Upper lobe of left lung (tissue), 4 donors: ENCODE measurements around the gene AP2A2.

ENCODE experiments used
- EP300 ChIP-seq, 4 donors: sonication (generic); formaldehyde crosslinking; IDR thresholded peaks; one replicate each; pipeline ENCODE4 v1.5.1; 2017; ENCODE audit warnings: antibody characterized with exemption in 4 of 4, control low read depth in 2 of 4
- TF ChIP-seq, protein P1 (sequence below), 6 experiments: fragments of 450-650 bp in 4 of 6; fragments of 200-600 bp in 2 of 6; sonication (generic) in 2 of 6; IDR thresholded peaks; one replicate each; pipeline ENCODE4 v1.5.1; 2016 to 2019; ENCODE audit warnings: antibody characterized with exemption in 6 of 6

DNA sequence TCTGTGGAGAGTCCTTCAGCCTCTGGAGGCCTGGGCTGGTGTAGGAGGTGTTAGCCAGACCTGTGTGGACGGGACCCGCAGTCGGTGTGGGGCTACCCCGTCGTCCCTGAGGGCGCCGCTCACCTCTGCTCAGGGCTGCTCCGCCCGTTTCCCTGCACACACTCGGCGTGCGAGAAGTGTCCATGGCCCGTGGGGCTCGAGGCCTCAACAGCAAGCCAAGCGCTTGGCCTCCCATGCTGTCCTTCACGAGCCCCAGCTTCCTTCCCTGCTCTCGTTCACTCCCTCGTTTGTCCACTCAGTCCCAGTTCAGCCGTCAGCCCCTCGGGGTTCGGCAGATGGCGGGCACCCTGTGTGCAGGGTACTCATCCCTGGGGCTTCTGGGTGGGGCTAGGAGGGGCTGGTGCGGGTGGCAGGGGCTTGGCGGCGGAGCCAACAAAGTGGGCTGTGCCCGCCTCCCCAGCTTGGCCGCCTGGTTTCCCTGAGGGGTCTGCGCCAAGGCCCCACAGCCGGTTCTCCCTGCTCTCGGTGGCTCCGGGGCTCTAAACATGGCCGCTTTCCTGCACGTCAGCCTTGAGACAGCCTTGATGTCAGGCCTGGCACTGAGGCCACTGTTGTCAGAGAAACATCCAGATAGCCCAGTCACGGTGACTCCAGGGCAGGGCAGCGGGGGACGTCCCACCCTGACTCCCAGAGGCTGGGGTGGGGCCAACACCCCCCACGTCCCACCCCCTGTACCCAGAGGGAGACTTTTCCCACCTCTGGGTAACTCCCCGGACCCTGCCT is 107.5 kb downstream of the AP2A2 start:
- TF ChIP-seq EP300 (IDR thresholded peaks at IDR 0.05): no peak
- TF ChIP-seq, protein P1, sequence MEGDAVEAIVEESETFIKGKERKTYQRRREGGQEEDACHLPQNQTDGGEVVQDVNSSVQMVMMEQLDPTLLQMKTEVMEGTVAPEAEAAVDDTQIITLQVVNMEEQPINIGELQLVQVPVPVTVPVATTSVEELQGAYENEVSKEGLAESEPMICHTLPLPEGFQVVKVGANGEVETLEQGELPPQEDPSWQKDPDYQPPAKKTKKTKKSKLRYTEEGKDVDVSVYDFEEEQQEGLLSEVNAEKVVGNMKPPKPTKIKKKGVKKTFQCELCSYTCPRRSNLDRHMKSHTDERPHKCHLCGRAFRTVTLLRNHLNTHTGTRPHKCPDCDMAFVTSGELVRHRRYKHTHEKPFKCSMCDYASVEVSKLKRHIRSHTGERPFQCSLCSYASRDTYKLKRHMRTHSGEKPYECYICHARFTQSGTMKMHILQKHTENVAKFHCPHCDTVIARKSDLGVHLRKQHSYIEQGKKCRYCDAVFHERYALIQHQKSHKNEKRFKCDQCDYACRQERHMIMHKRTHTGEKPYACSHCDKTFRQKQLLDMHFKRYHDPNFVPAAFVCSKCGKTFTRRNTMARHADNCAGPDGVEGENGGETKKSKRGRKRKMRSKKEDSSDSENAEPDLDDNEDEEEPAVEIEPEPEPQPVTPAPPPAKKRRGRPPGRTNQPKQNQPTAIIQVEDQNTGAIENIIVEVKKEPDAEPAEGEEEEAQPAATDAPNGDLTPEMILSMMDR (IDR thresholded peaks at IDR 0.05): no peak
